GM23248 (cell line): ENCODE measurements around the gene CELSR3. TPM values are rescaled to one million over a fixed set of nuclear protein-coding genes. Genes with fewer than 3 reads are reported as not detected.

Source experiments
- DNase-seq: peaks from one replicate; pipeline ENCODE4 v3.0.0-alpha.2; 2015
- H2AFZ ChIP-seq: fragments of 200-600 bp; sonication (generic); 2 replicates; pipeline ENCODE4 v1.6.1; 2016; ENCODE audit warnings: antibody characterized with exemption
- H3F3A ChIP-seq: fragments of 200-600 bp; sonication (generic); 2 replicates; pipeline ENCODE4 v1.6.1; 2016; ENCODE audit warnings: mild to moderate bottlenecking, antibody characterized with exemption, mixed run types; ENCODE audit not compliant: insufficient read depth
- H3K27ac ChIP-seq: fragments of 200-600 bp; sonication (generic); 2 replicates; pipeline ENCODE4 v1.5.1; 2016; ENCODE audit warnings: mild to moderate bottlenecking
- H3K27me3 ChIP-seq: fragments of 200-600 bp; sonication (generic); replicated peaks from 2 replicates; pipeline ENCODE4 v1.6.1; 2016; ENCODE audit warnings: mild to moderate bottlenecking; ENCODE audit not compliant: insufficient read depth
- H3K36me3 ChIP-seq: fragments of 200-600 bp; sonication (generic); 2 replicates; pipeline ENCODE4 v1.6.1; 2016; ENCODE audit warnings: low read depth, mild to moderate bottlenecking
- H3K4me1 ChIP-seq: fragments of 200-600 bp; sonication (generic); 2 replicates; pipeline ENCODE4 v1.6.1; 2016; ENCODE audit warnings: mild to moderate bottlenecking; ENCODE audit not compliant: insufficient read depth
- H3K4me2 ChIP-seq: fragments of 200-600 bp; sonication (generic); one replicate; pipeline ENCODE4 v1.6.1; 2016; ENCODE audit warnings: mild to moderate bottlenecking; ENCODE audit not compliant: unreplicated experiment
- H3K4me3 ChIP-seq: fragments of 200-600 bp; sonication (generic); 2 replicates; pipeline ENCODE4 v1.5.1; 2016; ENCODE audit warnings: mild to moderate bottlenecking
- H3K79me2 ChIP-seq: fragments of 200-600 bp; sonication (generic); 2 replicates; pipeline ENCODE4 v1.6.1; 2016; ENCODE audit warnings: mild to moderate bottlenecking; ENCODE audit not compliant: insufficient read depth
- H3K9ac ChIP-seq: fragments of 200-600 bp; sonication (generic); 2 replicates; pipeline ENCODE4 v1.6.1; 2016; ENCODE audit warnings: mild to moderate bottlenecking
- H3K9me2 ChIP-seq: fragments of 200-600 bp; sonication (generic); 2 replicates; pipeline ENCODE4 v1.6.1; 2016; ENCODE audit warnings: mixed run types, mild to moderate bottlenecking, moderate library complexity; ENCODE audit not compliant: insufficient read depth
- H3K9me3 ChIP-seq: fragments of 200-600 bp; sonication (generic); one replicate; pipeline ENCODE4 v1.6.1; 2017; ENCODE audit warnings: low read depth
- H4K20me1 ChIP-seq: fragments of 200-600 bp; sonication (generic); 2 replicates; pipeline ENCODE4 v1.6.0; 2016; ENCODE audit not compliant: insufficient read depth
- EZH2 ChIP-seq: fragments of 200-600 bp; sonication (generic); IDR thresholded peaks from 2 replicates; pipeline ENCODE4 v1.6.1; 2018; ENCODE audit warnings: antibody characterized with exemption, mild to moderate bottlenecking; ENCODE audit not compliant: insufficient read depth, poor library complexity, severe bottlenecking
- EZH2phosphoT487 ChIP-seq: fragments of 200-600 bp; sonication (generic); IDR thresholded peaks from 2 replicates; pipeline ENCODE4 v1.6.1; 2018; ENCODE audit warnings: antibody characterized with exemption, moderate library complexity, mild to moderate bottlenecking, low read depth; ENCODE audit not compliant: insufficient read depth
- WGBS, 2 experiments: methylation state at CpG; one replicate each; pipeline ENCODE4 v1.1.6; 2015 to 2017; ENCODE audit warnings: low lambda C conversion rate in 2 of 2, low coverage in 1 of 2; ENCODE audit errors: missing lambda C conversion rate in 2 of 2; 5-methylcytosine and 5-hydroxymethylcytosine counted together
- in situ Hi-C: fragments of 300-500 bp; cut with MboI; formaldehyde crosslinking; loops from 2 replicates; pipeline ENCODE4 v1.15.0; 2020
- polyA plus RNA-seq: library from polyadenylated mRNA; unstranded; fragments of >200 nt; fragmentation: Nextera tagmentation; extraction: Ambion mirVana; gene quantifications from 2 replicates; pipeline ENCODE4 v1.2.1, GENCODE V29; 2016
- total RNA-seq: library from RNA; depleted of rRNA; stranded (reverse); fragments of >200 nt; shearing (Covaris generic); gene quantifications from 2 replicates; pipeline ENCODE4 v1.2.3, GENCODE V29; 2014

CELSR3 gene
- total and polyA plus RNA-seq, 2 experiments from 2014 or later: 0.40 to 1.4 TPM

- Histone ChIP-seq H3K9me3 (no peaks in the 10 kb centered on the region), H3K4me1 (no peaks in the 10 kb centered on the region), H3F3A (no peaks in the 10 kb centered on the region), H3K4me2 (no peak overlapping the region), H3K36me3 (no peaks in the 10 kb centered on the region; the same call in 1 of the 2 replicates), H3K27ac (no peak overlapping the region), H3K4me3 (no peak overlapping the region), H3K79me2 (no peaks in the 10 kb centered on the region), H2AFZ (no peak overlapping the region), H4K20me1 (no peaks in the 10 kb centered on the region), H3K9ac (no peak overlapping the region), H3K9me2 (no peaks in the 10 kb centered on the region), H3K27me3 (no peaks in the 10 kb centered on the region)
- no peak for TF ChIP-seq EZH2
- no peak for TF ChIP-seq EZH2phosphoT487
- WGBS, 2 experiments: 89 to 93% methylated on average over 6 of the region's 6 CpGs
- in situ Hi-C loops: no loop called here
- no peak for DNase-seq
Measured at GRCh38 chr3:48625600-48625999, 37.1 kb downstream of the CELSR3 start.

GRCh38 chr3:48624767-48625166, 37.9 kb downstream of the CELSR3 start:
- no peak overlapping the region for H3K9ac ChIP-seq
- H4K20me1 ChIP-seq: no peaks in the 10 kb centered on the region
- no peak overlapping the region for H3K4me2 ChIP-seq
- no peaks in the 10 kb centered on the region; the same call in 1 of the 2 replicates for H3K36me3 ChIP-seq
- in situ Hi-C loops: no loop called here
- no peak overlapping the region for H3K4me3 ChIP-seq
- TF ChIP-seq EZH2: no peak
- no peak for TF ChIP-seq EZH2phosphoT487
- H3K79me2 ChIP-seq: no peaks in the 10 kb centered on the region
- H3K27ac ChIP-seq: no peak overlapping the region
- H3K9me2 ChIP-seq: no peaks in the 10 kb centered on the region
- no peaks in the 10 kb centered on the region for H3K9me3 ChIP-seq
- 82 to 86% methylated on average over 10 of the region's 10 CpGs for WGBS, 2 experiments
- H3K4me1 ChIP-seq: no peaks in the 10 kb centered on the region
- no peak overlapping the region for H2AFZ ChIP-seq
- no peak for DNase-seq
- H3K27me3 ChIP-seq: no peaks in the 10 kb centered on the region
- H3F3A ChIP-seq: no peaks in the 10 kb centered on the region

GRCh38 chr3:48623851-48624547, 38.7 kb downstream of the CELSR3 start:
- Histone ChIP-seq H3K9ac (no peak overlapping the region), H3K27me3 (no peaks in the 10 kb centered on the region), H3K4me3 (no peak overlapping the region), H3K79me2 (no peaks in the 10 kb centered on the region), H3K9me2 (no peaks in the 10 kb centered on the region), H3K4me1 (no peaks in the 10 kb centered on the region), H3K27ac (no peak overlapping the region), H2AFZ (no peak overlapping the region), H3K36me3 (no peaks in the 10 kb centered on the region; the same call in 1 of the 2 replicates), H3F3A (peaks cover 5% of the 10 kb centered on the region; the same call in 1 of the 2 replicates), H3K4me2 (no peak overlapping the region), H4K20me1 (no peaks in the 10 kb centered on the region), H3K9me3 (no peaks in the 10 kb centered on the region)
- TF ChIP-seq EZH2phosphoT487 (no peak), EZH2 (no peak)
- in situ Hi-C loops: no loop called here
- WGBS, 2 experiments: 82 to 88% methylated on average over 6 of the region's 6 CpGs
- DNase-seq: no peak

- no peak within 1 kb of the TSS for H3K27ac ChIP-seq
- TF ChIP-seq EZH2phosphoT487 (no peak), EZH2 (no peak)
- WGBS, 2 experiments: 94% methylated on average over 18 of the region's 19 CpGs
- no peaks in the 10 kb centered on the region for H3K9me2 ChIP-seq
- H3K4me3 ChIP-seq: no peak within 1 kb of the TSS
- H3K9me3 ChIP-seq: no peaks in the 10 kb centered on the region
- H3K79me2 ChIP-seq: no peaks in the 10 kb centered on the region
- no peaks in the 10 kb centered on the region for H3K27me3 ChIP-seq
- no peak within 1 kb of the TSS for H3K4me2 ChIP-seq
- no peak within 1 kb of the TSS for H3K9ac ChIP-seq
- in situ Hi-C loops: no loop called here
- no peak within 1 kb of the TSS for H2AFZ ChIP-seq
- no peak for DNase-seq
- no peaks in the 10 kb centered on the region for H3K4me1 ChIP-seq
- H3F3A ChIP-seq: peaks cover 13% of the 10 kb centered on the region; the same call in 1 of the 2 replicates
- no peaks in the 10 kb centered on the region for H4K20me1 ChIP-seq
- no peaks in the 10 kb centered on the region for H3K36me3 ChIP-seq
Measured at GRCh38 chr3:48621461-48621869, 41.2 kb downstream of the CELSR3 start, which contains the start of gene TMEM89. Gene TMEM89, minus strand, starts transcription at chr3:48621769. Its CDS starts 13 bp downstream, at chr3:48621756.
